ENCODE results near the gene MAOB. TPM values are rescaled to one million over a fixed set of nuclear protein-coding genes. Genes with fewer than 3 reads are reported as not detected.

MAOB gene
- total RNA-seq, 1 experiment from 2014 or later: 0.74 TPM

DNA sequence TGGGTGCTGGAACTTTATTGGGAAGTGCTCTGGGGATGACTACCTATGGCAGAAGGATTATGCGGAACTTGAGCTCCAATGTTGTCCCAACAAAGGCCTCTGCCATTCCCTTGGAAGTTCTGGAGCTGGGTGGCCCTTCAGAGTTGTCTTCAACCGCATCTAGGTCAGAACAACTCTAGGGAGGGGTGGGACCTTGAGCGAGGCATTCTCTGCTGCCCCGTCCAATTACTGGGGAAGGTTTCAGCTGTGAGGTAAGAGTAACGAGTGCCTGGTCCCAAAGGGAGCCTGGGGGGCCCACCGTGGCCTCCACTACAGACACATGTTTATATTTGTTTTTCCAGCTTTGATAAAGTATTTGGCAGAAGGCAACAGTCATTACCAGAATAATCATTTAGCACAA lies 146.7 kb downstream of the MAOB start:
- Mint-ChIP-seq H3K36me3 (no peaks in the 10 kb centered on the region; the same call in 1 of the 2 replicates), H3K27ac (no peak overlapping the region), H3K9me3 (no peaks in the 10 kb centered on the region), H3K4me3 (no peak overlapping the region), H3K4me1 (peaks cover 13% of the 10 kb centered on the region), H3K27me3 (ENCODE audit: low read depth) (no peaks in the 10 kb centered on the region)
- ChIA-PET POLR2A (no interaction called here), CTCF (interaction anchor here (1.7 kb wide), 1 partner anchor 15 kb away, joined by 6 read pairs; no protein-coding TSS in a partner anchor)
- ATAC-seq (no peak), DNase-seq (ENCODE audit: low spot score) (no peak)
- TF ChIP-seq ZNF396 (CRISPR knock-in tag; IDR thresholded peaks at IDR 0.05; ENCODE audit: borderline replicate concordance) (no peak), IRF2 (CRISPR knock-in tag; IDR thresholded peaks at IDR 0.05; ENCODE audit: borderline replicate concordance, low read depth) (no peak), NR3C1 (CRISPR knock-in tag; conservative IDR thresholded peaks at IDR 0.05; ENCODE audit: low read depth) (no peak), SMAD3 (CRISPR knock-in tag; IDR thresholded peaks at IDR 0.05; ENCODE audit: borderline replicate concordance) (no peak), ATF1 (CRISPR knock-in tag; IDR thresholded peaks at IDR 0.05) (no peak), TP53 (CRISPR knock-in tag; IDR thresholded peaks at IDR 0.05) (no peak), GABPB1 (CRISPR knock-in tag; IDR thresholded peaks at IDR 0.05) (no peak), ESRRA (CRISPR knock-in tag; IDR thresholded peaks at IDR 0.05; ENCODE audit: borderline replicate concordance) (no peak), SMAD4 (CRISPR knock-in tag; IDR thresholded peaks at IDR 0.05) (no peak), CBFB (CRISPR knock-in tag; IDR thresholded peaks at IDR 0.05; ENCODE audit: low read depth) (no peak), NFE2L1 (CRISPR knock-in tag; IDR thresholded peaks at IDR 0.05) (no peak), JAZF1 (CRISPR knock-in tag; IDR thresholded peaks at IDR 0.05) (no peak)
- TF ChIP-seq, protein P1, sequence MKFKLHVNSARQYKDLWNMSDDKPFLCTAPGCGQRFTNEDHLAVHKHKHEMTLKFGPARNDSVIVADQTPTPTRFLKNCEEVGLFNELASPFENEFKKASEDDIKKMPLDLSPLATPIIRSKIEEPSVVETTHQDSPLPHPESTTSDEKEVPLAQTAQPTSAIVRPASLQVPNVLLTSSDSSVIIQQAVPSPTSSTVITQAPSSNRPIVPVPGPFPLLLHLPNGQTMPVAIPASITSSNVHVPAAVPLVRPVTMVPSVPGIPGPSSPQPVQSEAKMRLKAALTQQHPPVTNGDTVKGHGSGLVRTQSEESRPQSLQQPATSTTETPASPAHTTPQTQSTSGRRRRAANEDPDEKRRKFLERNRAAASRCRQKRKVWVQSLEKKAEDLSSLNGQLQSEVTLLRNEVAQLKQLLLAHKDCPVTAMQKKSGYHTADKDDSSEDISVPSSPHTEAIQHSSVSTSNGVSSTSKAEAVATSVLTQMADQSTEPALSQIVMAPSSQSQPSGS (CRISPR knock-in tag; IDR thresholded peaks at IDR 0.05; ENCODE audit: borderline replicate concordance, low read depth): no peak
- TF ChIP-seq, protein P2, sequence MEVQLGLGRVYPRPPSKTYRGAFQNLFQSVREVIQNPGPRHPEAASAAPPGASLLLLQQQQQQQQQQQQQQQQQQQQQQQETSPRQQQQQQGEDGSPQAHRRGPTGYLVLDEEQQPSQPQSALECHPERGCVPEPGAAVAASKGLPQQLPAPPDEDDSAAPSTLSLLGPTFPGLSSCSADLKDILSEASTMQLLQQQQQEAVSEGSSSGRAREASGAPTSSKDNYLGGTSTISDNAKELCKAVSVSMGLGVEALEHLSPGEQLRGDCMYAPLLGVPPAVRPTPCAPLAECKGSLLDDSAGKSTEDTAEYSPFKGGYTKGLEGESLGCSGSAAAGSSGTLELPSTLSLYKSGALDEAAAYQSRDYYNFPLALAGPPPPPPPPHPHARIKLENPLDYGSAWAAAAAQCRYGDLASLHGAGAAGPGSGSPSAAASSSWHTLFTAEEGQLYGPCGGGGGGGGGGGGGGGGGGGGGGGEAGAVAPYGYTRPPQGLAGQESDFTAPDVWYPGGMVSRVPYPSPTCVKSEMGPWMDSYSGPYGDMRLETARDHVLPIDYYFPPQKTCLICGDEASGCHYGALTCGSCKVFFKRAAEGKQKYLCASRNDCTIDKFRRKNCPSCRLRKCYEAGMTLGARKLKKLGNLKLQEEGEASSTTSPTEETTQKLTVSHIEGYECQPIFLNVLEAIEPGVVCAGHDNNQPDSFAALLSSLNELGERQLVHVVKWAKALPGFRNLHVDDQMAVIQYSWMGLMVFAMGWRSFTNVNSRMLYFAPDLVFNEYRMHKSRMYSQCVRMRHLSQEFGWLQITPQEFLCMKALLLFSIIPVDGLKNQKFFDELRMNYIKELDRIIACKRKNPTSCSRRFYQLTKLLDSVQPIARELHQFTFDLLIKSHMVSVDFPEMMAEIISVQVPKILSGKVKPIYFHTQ (CRISPR knock-in tag; IDR thresholded peaks at IDR 0.05): no peak
- TF ChIP-seq, protein P3, sequence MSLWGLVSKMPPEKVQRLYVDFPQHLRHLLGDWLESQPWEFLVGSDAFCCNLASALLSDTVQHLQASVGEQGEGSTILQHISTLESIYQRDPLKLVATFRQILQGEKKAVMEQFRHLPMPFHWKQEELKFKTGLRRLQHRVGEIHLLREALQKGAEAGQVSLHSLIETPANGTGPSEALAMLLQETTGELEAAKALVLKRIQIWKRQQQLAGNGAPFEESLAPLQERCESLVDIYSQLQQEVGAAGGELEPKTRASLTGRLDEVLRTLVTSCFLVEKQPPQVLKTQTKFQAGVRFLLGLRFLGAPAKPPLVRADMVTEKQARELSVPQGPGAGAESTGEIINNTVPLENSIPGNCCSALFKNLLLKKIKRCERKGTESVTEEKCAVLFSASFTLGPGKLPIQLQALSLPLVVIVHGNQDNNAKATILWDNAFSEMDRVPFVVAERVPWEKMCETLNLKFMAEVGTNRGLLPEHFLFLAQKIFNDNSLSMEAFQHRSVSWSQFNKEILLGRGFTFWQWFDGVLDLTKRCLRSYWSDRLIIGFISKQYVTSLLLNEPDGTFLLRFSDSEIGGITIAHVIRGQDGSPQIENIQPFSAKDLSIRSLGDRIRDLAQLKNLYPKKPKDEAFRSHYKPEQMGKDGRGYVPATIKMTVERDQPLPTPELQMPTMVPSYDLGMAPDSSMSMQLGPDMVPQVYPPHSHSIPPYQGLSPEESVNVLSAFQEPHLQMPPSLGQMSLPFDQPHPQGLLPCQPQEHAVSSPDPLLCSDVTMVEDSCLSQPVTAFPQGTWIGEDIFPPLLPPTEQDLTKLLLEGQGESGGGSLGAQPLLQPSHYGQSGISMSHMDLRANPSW (CRISPR knock-in tag; conservative IDR thresholded peaks at IDR 0.05; ENCODE audit: low read depth): no peak
- TF ChIP-seq, protein P4, sequence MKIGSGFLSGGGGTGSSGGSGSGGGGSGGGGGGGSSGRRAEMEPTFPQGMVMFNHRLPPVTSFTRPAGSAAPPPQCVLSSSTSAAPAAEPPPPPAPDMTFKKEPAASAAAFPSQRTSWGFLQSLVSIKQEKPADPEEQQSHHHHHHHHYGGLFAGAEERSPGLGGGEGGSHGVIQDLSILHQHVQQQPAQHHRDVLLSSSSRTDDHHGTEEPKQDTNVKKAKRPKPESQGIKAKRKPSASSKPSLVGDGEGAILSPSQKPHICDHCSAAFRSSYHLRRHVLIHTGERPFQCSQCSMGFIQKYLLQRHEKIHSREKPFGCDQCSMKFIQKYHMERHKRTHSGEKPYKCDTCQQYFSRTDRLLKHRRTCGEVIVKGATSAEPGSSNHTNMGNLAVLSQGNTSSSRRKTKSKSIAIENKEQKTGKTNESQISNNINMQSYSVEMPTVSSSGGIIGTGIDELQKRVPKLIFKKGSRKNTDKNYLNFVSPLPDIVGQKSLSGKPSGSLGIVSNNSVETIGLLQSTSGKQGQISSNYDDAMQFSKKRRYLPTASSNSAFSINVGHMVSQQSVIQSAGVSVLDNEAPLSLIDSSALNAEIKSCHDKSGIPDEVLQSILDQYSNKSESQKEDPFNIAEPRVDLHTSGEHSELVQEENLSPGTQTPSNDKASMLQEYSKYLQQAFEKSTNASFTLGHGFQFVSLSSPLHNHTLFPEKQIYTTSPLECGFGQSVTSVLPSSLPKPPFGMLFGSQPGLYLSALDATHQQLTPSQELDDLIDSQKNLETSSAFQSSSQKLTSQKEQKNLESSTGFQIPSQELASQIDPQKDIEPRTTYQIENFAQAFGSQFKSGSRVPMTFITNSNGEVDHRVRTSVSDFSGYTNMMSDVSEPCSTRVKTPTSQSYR (CRISPR knock-in tag; IDR thresholded peaks at IDR 0.05): no peak

DNA sequence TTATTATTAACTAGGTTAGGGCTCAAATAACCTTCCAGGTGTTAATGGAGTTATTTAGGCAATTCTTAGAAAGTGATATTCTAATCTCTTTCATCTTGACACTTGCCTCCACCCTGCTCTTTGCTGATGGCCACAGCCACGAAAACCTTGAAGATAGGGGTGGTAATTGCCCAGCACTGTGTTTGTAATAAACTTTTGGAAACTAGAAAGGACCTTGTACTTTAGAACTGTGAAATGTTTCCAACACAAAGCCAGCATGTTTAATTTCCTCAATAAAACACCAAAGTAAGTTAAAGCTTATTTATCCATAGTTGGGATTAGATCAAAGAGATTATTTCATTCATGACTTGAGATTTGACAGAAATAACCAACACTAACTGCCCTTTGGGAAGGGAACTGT lies 147.8 kb downstream of the MAOB start:
- DNase-seq (ENCODE audit: low spot score) (no peak), ATAC-seq (no peak)
- CTCF ChIA-PET: no interaction called here
- no peak overlapping the region for H3K4me3 Mint-ChIP-seq
- no peaks in the 10 kb centered on the region; the same call in 1 of the 2 replicates for H3K36me3 Mint-ChIP-seq
- no peaks in the 10 kb centered on the region for H3K27me3 Mint-ChIP-seq (ENCODE audit: low read depth)
- POLR2A ChIA-PET: no interaction called here
- no peak overlapping the region for H3K27ac Mint-ChIP-seq
- H3K9me3 Mint-ChIP-seq: no peaks in the 10 kb centered on the region
- H3K4me1 Mint-ChIP-seq: peaks cover 13% of the 10 kb centered on the region
- TF ChIP-seq PRRX2 (CRISPR knock-in tag; IDR thresholded peaks at IDR 0.05) (no peak), ZNF263 (CRISPR knock-in tag; IDR thresholded peaks at IDR 0.05; ENCODE audit: low read depth) (no peak), NR3C1 (CRISPR knock-in tag; conservative IDR thresholded peaks at IDR 0.05; ENCODE audit: low read depth) (no peak), GTF2I (CRISPR knock-in tag; conservative IDR thresholded peaks at IDR 0.05) (no peak), TCF7 (CRISPR knock-in tag; IDR thresholded peaks at IDR 0.05; ENCODE audit: low read depth) (no peak), GRHL2 (CRISPR knock-in tag; IDR thresholded peaks at IDR 0.05; ENCODE audit: insufficient replicate concordance, severe bottlenecking) (no peak), NFYB (CRISPR knock-in tag; conservative IDR thresholded peaks at IDR 0.05; ENCODE audit: low read depth) (no peak), ZNF232 (CRISPR knock-in tag; IDR thresholded peaks at IDR 0.05) (no peak), ZNF219 (CRISPR knock-in tag; IDR thresholded peaks at IDR 0.05; ENCODE audit: borderline replicate concordance) (no peak), TEAD1 (CRISPR knock-in tag; IDR thresholded peaks at IDR 0.05) (no peak)
- TF ChIP-seq, protein P5, sequence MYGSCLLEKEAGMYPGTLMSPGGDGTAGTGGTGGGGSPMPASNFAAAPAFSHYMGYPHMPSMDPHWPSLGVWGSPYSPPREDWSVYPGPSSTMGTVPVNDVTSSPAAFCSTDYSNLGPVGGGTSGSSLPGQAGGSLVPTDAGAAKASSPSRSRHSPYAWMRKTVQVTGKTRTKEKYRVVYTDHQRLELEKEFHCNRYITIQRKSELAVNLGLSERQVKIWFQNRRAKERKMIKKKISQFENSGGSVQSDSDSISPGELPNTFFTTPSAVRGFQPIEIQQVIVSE (CRISPR knock-in tag; IDR thresholded peaks at IDR 0.05; ENCODE audit: borderline replicate concordance): no peak
